Epithelial cell of proximal tubule (primary cell): ENCODE results near the gene B4GALNT2. TPM values are rescaled to one million over a fixed set of nuclear protein-coding genes. Genes with fewer than 3 reads are reported as not detected.
A peak's percentile ranks its signal among the peaks of the same experiment; 100 is the strongest.
"Not testable (repeated sequence)": the region's sequence is repeated elsewhere in the genome, so short reads cannot be mapped to it uniquely, and the experiment has no call there.

Experiments used
- DNase-seq: peaks from one replicate; pipeline ENCODE4 v3.0.0-alpha.2; 2011; ENCODE audit warnings: low read depth
- H3K4me3 ChIP-seq: 2 replicates; pipeline ENCODE4 v1.5.1; 2011; ENCODE audit warnings: low read depth, mild to moderate bottlenecking, low read length
- CTCF ChIP-seq: conservative IDR thresholded peaks from 2 replicates; pipeline ENCODE4 v1.5.1; 2012; ENCODE audit warnings: low read depth, mild to moderate bottlenecking, low read length
- total RNA-seq: library from RNA; depleted of rRNA; stranded (reverse); fragments of >200 nt; gene quantifications from 2 replicates; pipeline ENCODE4 v1.2.3, GENCODE V29; 2015

B4GALNT2 gene
- total RNA-seq, 1 donor from 2014 or later: 1.6 TPM

GRCh38 chr17:49162866-49163265, 30.3 kb downstream of the B4GALNT2 start:
- no peak overlapping the region for H3K4me3 ChIP-seq
- no peak for TF ChIP-seq CTCF
- no peak for DNase-seq

- TF ChIP-seq CTCF: no peak
- no peak for DNase-seq
Measured at GRCh38 chr17:49165143-49165542, 32.6 kb downstream of the B4GALNT2 start.

GRCh38 chr17:49168706-49169105, 36.1 kb downstream of the B4GALNT2 start:
- no peak for DNase-seq
- H3K4me3 ChIP-seq: no peak overlapping the region
- no peak for TF ChIP-seq CTCF

More at GRCh38 chr17:49165143-49165542, 32.6 kb downstream of the B4GALNT2 start:
- H3K4me3 ChIP-seq: no peak overlapping the region

- no peak for TF ChIP-seq CTCF
- no peak for DNase-seq
- no peak overlapping the region for H3K4me3 ChIP-seq
Measured at GRCh38 chr17:49170216-49170615, 37.6 kb downstream of the B4GALNT2 start.

GRCh38 chr17:49170711-49171110, 38.1 kb downstream of the B4GALNT2 start:
- not testable (repeated sequence) for H3K4me3 ChIP-seq, DNase-seq

GRCh38 chr17:49175978-49176377, 43.4 kb downstream of the B4GALNT2 start:
- not testable (repeated sequence) for H3K4me3 ChIP-seq, DNase-seq

- no peak overlapping the region for H3K4me3 ChIP-seq
- TF ChIP-seq CTCF: peak; percentile 98
- no peak for DNase-seq
Measured at GRCh38 chr17:49180303-49180702, 47.7 kb downstream of the B4GALNT2 start.

- no peak overlapping the region for H3K4me3 ChIP-seq
- DNase-seq: no peak
- TF ChIP-seq CTCF: no peak
Measured at GRCh38 chr17:49180998-49181635, 48.5 kb downstream of the B4GALNT2 start.
